ENCODE measurements around the gene TADA1. TPM values are rescaled to one million over a fixed set of nuclear protein-coding genes. Genes with fewer than 3 reads are reported as not detected.

TADA1 gene
- total and polyA plus RNA-seq, 2 donors (not counting 1 experiment from before 2014, with no cell fraction given), result 12.9 to 13.2 TPM

DNA sequence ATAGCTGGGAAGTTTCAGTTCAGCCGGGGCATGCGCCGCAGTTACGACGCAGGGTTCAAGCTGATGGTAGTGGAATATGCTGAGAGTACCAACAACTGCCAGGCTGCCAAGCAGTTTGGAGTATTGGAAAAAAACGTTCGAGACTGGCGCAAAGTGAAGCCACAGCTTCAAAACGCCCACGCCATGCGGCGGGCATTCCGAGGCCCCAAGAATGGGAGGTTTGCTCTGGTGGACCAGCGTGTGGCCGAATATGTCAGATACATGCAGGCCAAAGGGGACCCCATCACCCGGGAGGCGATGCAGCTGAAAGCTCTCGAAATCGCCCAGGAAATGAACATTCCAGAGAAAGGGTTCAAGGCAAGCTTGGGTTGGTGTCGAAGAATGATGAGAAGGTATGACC is 26.9 kb downstream of the TADA1 start:
- no peak for DNase-seq (ENCODE audit: low read depth in 2 of 2)
- Histone ChIP-seq H4K20me1 (ENCODE audit: control insufficient read depth, extremely low read depth, insufficient read depth, low read length) (no peaks in the 10 kb centered on the region), H3K27me3 (ENCODE audit: control insufficient read depth, insufficient read depth, low read length) (no peaks in the 10 kb centered on the region), H3K9ac (ENCODE audit: insufficient read depth, low read length) (no peak overlapping the region), H3K27ac (ENCODE audit: insufficient read depth, low read length) (no peak overlapping the region), H3K4me1 (ENCODE audit: control insufficient read depth, extremely low read depth, insufficient read depth, low read length) (no peaks in the 10 kb centered on the region), H3K36me3 (ENCODE audit: control insufficient read depth, insufficient read depth, low read length) (peaks cover 37% of the 10 kb centered on the region), H3K4me2 (ENCODE audit: extremely low read depth, insufficient read depth, low read length) (no peak overlapping the region), H2AFZ (ENCODE audit: low read length) (no peak overlapping the region), H3K79me2 (ENCODE audit: control insufficient read depth, insufficient read depth, low read length) (peaks cover 5% of the 10 kb centered on the region), H3K4me3 (replicated peaks in 1 of 4; ENCODE audit: control extremely low read depth in 1 of 4, insufficient read depth in 1 of 4, low read depth in 3 of 4, low read length in 4 of 4) (no peak overlapping the region), H3K9me3 (ENCODE audit: control insufficient read depth, insufficient read depth, low read depth, low read length) (no peaks in the 10 kb centered on the region)
- TF ChIP-seq EZH2 (IDR thresholded peaks at IDR 0.05; ENCODE audit: low read length, missing control alignments), result no peak

DNA sequence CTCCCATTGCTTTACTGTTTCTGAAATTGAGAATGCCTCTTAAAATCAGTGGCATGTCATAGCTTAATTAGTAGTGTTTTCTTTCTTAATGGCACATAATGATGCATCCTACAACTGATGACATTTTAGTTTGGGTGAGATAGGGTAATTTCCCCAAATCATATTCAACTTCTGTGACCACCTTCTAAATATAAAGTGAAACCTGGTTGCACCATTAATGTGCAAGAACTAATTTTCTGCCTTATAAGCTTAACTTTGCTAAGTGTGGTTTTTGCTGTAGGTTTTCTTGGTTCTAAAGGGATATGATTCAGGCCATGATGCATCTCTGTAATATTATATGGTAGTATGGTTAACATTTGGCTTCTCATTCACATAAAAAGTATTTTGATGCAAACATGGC is 27.9 kb downstream of the TADA1 start:
- Histone ChIP-seq H4K20me1 (ENCODE audit: control insufficient read depth, extremely low read depth, insufficient read depth, low read length) (no peaks in the 10 kb centered on the region), H3K36me3 (ENCODE audit: control insufficient read depth, insufficient read depth, low read length) (peaks cover 36% of the 10 kb centered on the region), H3K79me2 (ENCODE audit: control insufficient read depth, insufficient read depth, low read length) (peaks cover 5% of the 10 kb centered on the region)

GRCh38 chr1:166844791-166845190 is 31.3 kb downstream of the TADA1 start:
- Histone ChIP-seq H2AFZ (ENCODE audit: low read length) (no peak overlapping the region), H3K4me3 (replicated peaks in 1 of 4; ENCODE audit: control extremely low read depth in 1 of 4, insufficient read depth in 1 of 4, low read depth in 3 of 4, low read length in 4 of 4) (no peak overlapping the region), H3K9me3 (ENCODE audit: control insufficient read depth, insufficient read depth, low read depth, low read length) (no peaks in the 10 kb centered on the region), H3K79me2 (ENCODE audit: control insufficient read depth, insufficient read depth, low read length) (peaks cover 13% of the 10 kb centered on the region), H3K9ac (ENCODE audit: insufficient read depth, low read length) (no peak overlapping the region), H3K36me3 (ENCODE audit: control insufficient read depth, insufficient read depth, low read length) (peaks cover 36% of the 10 kb centered on the region), H3K27me3 (ENCODE audit: control insufficient read depth, insufficient read depth, low read length) (no peaks in the 10 kb centered on the region), H3K27ac (ENCODE audit: insufficient read depth, low read length) (no peak overlapping the region), H3K4me1 (ENCODE audit: control insufficient read depth, extremely low read depth, insufficient read depth, low read length) (no peaks in the 10 kb centered on the region), H3K4me2 (ENCODE audit: extremely low read depth, insufficient read depth, low read length) (no peak overlapping the region), H4K20me1 (ENCODE audit: control insufficient read depth, extremely low read depth, insufficient read depth, low read length) (no peaks in the 10 kb centered on the region)
- DNase-seq (ENCODE audit: low read depth in 2 of 2), result peak in 1 of 2 donors; percentile 18
- TF ChIP-seq CTCF (conservative IDR thresholded peaks at IDR 0.05 in 1 of 2, IDR thresholded peaks at IDR 0.05 in 1 of 2; ENCODE audit: low read depth in 1 of 2, low read length in 2 of 2) (no peak), EZH2 (IDR thresholded peaks at IDR 0.05; ENCODE audit: low read length, missing control alignments) (no peak)

More for the DNA sequence above, 27.9 kb downstream of the TADA1 start:
- H2AFZ ChIP-seq (ENCODE audit: low read length), result no peak overlapping the region
- DNase-seq (ENCODE audit: low read depth in 2 of 2), result no peak
- no peak overlapping the region for H3K4me2 ChIP-seq (ENCODE audit: extremely low read depth, insufficient read depth, low read length)
- no peak overlapping the region for H3K9ac ChIP-seq (ENCODE audit: insufficient read depth, low read length)
- no peaks in the 10 kb centered on the region for H3K27me3 ChIP-seq (ENCODE audit: control insufficient read depth, insufficient read depth, low read length)
- no peaks in the 10 kb centered on the region for H3K4me1 ChIP-seq (ENCODE audit: control insufficient read depth, extremely low read depth, insufficient read depth, low read length)
- H3K4me3 ChIP-seq (replicated peaks in 1 of 4; ENCODE audit: control extremely low read depth in 1 of 4, insufficient read depth in 1 of 4, low read depth in 3 of 4, low read length in 4 of 4), result no peak overlapping the region
- no peak overlapping the region for H3K27ac ChIP-seq (ENCODE audit: insufficient read depth, low read length)
- no peaks in the 10 kb centered on the region for H3K9me3 ChIP-seq (ENCODE audit: control insufficient read depth, insufficient read depth, low read depth, low read length)
- TF ChIP-seq CTCF (conservative IDR thresholded peaks at IDR 0.05 in 1 of 2, IDR thresholded peaks at IDR 0.05 in 1 of 2; ENCODE audit: low read depth in 1 of 2, low read length in 2 of 2) (no peak), EZH2 (IDR thresholded peaks at IDR 0.05; ENCODE audit: low read length, missing control alignments) (no peak)

Data from fibroblast of lung (primary cell).